GM12891 (cell line): ENCODE results near the gene TAS1R3.

Experiments
- DNase-seq: peaks from one replicate; pipeline ENCODE4 v3.0.0; 2011; ENCODE audit warnings: low spot score; ENCODE audit not compliant: insufficient read length
- FAIRE-seq: peaks from 2 replicates; lab custom pipeline; 2011; peaks lifted over from hg19 to GRCh38; lab: Jason Lieb, UNC
- PAX5 ChIP-seq: IDR thresholded peaks from 2 replicates; pipeline ENCODE4 v1.6.1; 2011; ENCODE audit warnings: low read length, moderate library complexity, mild to moderate bottlenecking; ENCODE audit not compliant: insufficient read depth, severe bottlenecking
- POLR2A ChIP-seq: IDR thresholded peaks from 2 replicates; pipeline ENCODE4 v1.6.1; 2011; ENCODE audit warnings: low read depth, low read length, control low read depth
- POLR2AphosphoS5 ChIP-seq: IDR thresholded peaks from 2 replicates; pipeline ENCODE4 v1.6.1; 2011; ENCODE audit warnings: low read depth, low read length, control low read depth
- POU2F2 ChIP-seq: IDR thresholded peaks from 2 replicates; pipeline ENCODE4 v1.6.1; 2011; ENCODE audit warnings: low read depth, mild to moderate bottlenecking, control low read depth, low read length, moderate library complexity
- SPI1 ChIP-seq: IDR thresholded peaks from 2 replicates; pipeline ENCODE4 v1.6.1; 2011; ENCODE audit warnings: low read depth, low read length, control low read depth
- TAF1 ChIP-seq: IDR thresholded peaks from 2 replicates; pipeline ENCODE4 v1.6.1; 2011; ENCODE audit warnings: low read depth, low read length, control low read depth

The TAS1R3 gene

DNA sequence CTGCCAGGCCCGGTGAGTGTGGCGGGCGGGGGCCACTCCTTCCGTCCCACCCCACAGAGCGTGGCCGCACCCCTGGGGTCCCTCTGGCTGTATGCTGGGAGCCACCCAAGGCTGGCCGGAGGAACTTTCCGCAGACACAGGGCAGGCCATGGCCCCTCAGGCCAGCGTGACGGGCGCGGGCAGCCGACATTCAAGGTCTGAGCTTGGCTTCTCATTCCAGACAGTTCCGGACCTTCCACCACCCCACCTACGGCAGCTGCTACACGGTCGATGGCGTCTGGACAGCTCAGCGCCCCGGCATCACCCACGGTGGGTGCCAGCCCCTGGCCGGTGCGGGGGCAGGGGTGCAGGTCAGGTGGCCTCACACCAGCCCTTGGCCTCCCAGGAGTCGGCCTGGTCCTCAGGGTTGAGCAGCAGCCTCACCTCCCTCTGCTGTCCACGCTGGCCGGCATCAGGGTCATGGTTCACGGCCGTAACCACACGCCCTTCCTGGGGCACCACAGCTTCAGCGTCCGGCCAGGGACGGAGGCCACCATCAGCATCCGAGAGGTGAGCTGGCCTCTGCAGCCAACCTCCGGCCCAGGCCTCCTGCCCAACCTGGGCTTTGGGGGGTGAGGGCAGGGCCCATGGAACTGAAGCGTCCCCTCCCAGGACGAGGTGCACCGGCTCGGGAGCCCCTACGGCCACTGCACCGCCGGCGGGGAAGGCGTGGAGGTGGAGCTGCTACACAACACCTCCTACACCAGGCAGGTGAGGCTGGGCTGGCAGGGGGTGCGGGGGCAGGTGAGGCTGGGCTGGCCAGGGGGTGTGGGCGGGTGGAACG, 43.6 kb upstream of the TAS1R3 start:
- TF ChIP-seq SPI1 (no peak), POLR2A (no peak), POLR2AphosphoS5 (no peak), PAX5 (no peak), POU2F2 (no peak), TAF1 (no peak)
- FAIRE-seq (no peak), DNase-seq (no peak)

DNA sequence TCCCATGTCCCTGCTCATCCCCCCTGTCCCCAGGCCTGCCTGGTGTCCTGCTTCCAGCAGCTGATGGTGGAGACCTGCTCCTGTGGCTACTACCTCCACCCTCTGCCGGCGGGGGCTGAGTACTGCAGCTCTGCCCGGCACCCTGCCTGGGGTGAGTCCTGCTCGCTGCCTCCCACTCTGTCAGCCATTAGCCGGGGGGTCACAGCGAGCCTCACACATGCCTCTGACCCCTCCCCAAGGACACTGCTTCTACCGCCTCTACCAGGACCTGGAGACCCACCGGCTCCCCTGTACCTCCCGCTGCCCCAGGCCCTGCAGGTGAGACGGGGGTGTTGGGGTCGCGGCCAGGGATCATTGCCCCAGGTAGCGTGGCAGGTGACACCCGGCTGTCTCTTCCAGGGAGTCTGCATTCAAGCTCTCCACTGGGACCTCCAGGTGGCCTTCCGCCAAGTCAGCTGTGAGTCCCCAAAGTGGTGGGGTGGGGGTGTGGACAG, 40.8 kb upstream of the TAS1R3 start:
- TF ChIP-seq TAF1 (no peak), POLR2AphosphoS5 (no peak)
- FAIRE-seq (peak; percentile 86), DNase-seq (peak; percentile 89)

DNA sequence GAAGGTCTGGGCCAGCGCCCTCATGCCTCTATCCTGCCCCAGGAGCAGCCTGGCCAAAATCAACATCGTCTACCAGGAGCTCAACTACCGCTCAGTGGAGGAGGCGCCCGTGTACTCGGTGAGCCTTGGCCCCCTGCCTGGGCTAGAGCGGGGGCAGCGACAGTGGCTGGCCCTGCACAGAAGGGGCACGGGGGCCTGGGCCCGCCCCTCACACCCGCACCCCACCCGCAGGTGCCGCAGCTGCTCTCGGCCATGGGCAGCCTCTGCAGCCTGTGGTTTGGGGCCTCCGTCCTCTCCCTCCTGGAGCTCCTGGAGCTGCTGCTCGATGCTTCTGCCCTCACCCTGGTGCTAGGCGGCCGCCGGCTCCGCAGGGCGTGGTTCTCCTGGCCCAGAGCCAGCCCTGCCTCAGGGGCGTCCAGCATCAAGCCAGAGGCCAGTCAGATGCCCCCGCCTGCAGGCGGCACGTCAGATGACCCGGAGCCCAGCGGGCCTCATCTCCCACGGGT, 40.0 kb upstream of the TAS1R3 start:
- TF ChIP-seq TAF1: no peak
- no peak for TF ChIP-seq PAX5
- no peak for TF ChIP-seq POU2F2
- TF ChIP-seq POLR2A: no peak
- FAIRE-seq: no peak
- no peak for DNase-seq

DNA sequence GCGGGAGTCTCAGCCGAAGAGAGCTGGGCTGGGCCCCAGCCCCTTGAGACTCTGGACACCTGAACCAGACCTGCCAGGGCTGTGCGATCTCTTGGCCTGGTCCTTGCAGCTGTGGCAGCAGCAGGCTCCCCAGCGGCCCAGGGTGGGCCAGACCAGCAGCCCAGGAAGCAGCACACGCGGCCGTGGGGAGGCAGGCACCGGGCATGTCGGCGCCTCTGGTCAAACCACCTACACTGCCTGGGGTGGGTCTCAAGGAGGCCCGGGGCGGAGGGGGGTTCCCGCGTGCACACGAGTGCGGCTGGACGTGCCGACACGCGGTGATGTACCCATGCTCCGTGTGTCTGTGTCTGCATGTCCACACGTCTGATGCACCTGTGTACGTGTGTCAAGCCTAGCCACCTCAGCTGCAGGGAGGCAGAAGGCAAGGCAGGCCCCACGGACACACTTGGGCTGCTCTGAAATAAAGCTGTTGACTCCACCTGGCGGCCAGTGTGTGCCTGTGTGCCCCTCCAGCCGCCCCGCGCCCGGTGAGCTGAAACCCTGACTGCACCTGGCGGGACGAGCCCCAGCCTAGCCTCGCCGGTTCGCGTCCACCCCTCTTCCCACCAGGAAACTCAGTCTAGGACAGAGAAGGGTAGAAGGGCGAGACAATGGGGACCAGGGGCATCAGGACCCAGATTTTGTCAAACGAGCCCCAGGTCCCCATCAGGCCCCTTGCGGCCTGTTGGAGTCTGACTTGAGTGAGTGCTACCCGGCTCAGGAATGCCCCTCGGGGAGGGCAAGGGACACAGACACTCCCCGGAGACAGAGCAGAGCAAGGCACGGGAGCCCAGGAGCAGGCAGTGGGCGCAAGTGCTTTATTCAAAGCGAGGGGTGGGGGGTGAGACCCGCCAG, 39.3 kb upstream of the TAS1R3 start:
- TF ChIP-seq POU2F2: no peak
- TF ChIP-seq POLR2A: 0 out of 2 replicates have a peak, but pooled peaks have one; percentile 20
- DNase-seq (peak; percentile 96), FAIRE-seq (peak; percentile 95)

- DNase-seq: no peak
- FAIRE-seq: no peak
- no peak for TF ChIP-seq PAX5
- TF ChIP-seq POLR2A: no peak
- no peak for TF ChIP-seq SPI1
- no peak for TF ChIP-seq POLR2AphosphoS5
- TF ChIP-seq POU2F2: no peak
- TF ChIP-seq TAF1: no peak
Measured at GRCh38 chr1:1292442-1292779, 38.7 kb upstream of the TAS1R3 start.

DNA sequence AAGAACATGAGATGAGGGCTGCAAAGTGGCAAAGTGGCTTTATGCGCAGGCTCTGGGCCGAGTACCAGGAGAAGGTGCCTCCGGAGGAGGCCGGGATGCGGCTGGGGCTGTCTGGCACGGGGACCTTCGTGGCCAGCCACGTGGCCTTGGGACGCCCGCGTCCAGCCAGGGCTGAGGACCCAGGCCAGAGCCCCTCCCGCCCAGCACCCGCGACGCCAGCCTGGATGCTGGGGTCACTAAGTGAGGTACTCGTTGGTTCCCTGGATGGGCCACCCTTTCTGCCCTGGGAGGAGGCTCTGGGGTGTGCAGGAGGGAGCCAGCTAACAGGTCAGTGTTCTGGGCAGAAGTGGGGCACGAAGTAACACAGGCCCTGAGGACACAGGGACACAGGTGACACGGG, 38.2 kb upstream of the TAS1R3 start:
- no peak for FAIRE-seq
- TF ChIP-seq PAX5 (no peak), POU2F2 (no peak), TAF1 (no peak), POLR2A (no peak), POLR2AphosphoS5 (no peak)
- DNase-seq: no peak

GRCh38 chr1:1293263-1294249, 37.5 kb upstream of the TAS1R3 start:
- FAIRE-seq (no peak), DNase-seq (no peak)
- TF ChIP-seq PAX5 (no peak), POLR2AphosphoS5 (no peak), POLR2A (no peak)

GRCh38 chr1:1294250-1294890, 36.7 kb upstream of the TAS1R3 start:
- TF ChIP-seq POLR2A: no peak
- TF ChIP-seq SPI1: no peak
- no peak for TF ChIP-seq POLR2AphosphoS5
- no peak for TF ChIP-seq PAX5
- TF ChIP-seq TAF1: no peak
- no peak for TF ChIP-seq POU2F2
- FAIRE-seq (no peak), DNase-seq (no peak)
